Activated CD4-positive, CD25-positive, alpha-beta regulatory T cell treated with anti-CD3 and anti-CD28 coated beads, Interleukin-2, amount 50 U/mL, for 72 hours (primary cell): ENCODE data around the gene PNPLA7.
"Not testable (repeated sequence)": the region's sequence is repeated elsewhere in the genome, so short reads cannot be mapped to it uniquely, and the experiment has no call there.

Experiments used
- DNase-seq: peaks from one replicate; pipeline ENCODE4 v3.0.0; 2021

The PNPLA7 gene

GRCh38 chr9:137536594-137537131 is 13.5 kb downstream of the PNPLA7 start:
- not testable (repeated sequence) for DNase-seq

DNA sequence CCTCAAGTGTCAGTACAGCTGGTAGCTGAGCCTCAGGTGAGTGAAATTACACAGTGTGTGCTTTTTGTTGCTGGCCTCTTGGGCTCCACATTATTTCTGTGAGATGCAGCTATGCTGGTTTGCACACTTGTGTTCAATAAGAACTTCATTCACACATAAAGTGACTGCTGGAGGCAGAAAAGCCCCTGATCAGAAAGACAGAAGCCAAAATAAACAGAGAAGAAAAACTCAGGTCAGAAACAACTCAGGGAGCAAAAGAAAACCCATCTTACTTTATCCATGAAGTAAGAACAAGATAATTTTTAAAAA is 15.1 kb downstream of the PNPLA7 start:
- DNase-seq: no peak

GRCh38 chr9:137534256-137535119 is 15.7 kb downstream of the PNPLA7 start:
- DNase-seq: no peak

- DNase-seq: not testable (repeated sequence)
Observed at GRCh38 chr9:137532891-137533468, 17.2 kb downstream of the PNPLA7 start.

- DNase-seq: no peak
Observed at GRCh38 chr9:137531099-137531765, 19.0 kb downstream of the PNPLA7 start.

- DNase-seq: no peak
Observed at GRCh38 chr9:137530331-137530730, 19.9 kb downstream of the PNPLA7 start.

DNA sequence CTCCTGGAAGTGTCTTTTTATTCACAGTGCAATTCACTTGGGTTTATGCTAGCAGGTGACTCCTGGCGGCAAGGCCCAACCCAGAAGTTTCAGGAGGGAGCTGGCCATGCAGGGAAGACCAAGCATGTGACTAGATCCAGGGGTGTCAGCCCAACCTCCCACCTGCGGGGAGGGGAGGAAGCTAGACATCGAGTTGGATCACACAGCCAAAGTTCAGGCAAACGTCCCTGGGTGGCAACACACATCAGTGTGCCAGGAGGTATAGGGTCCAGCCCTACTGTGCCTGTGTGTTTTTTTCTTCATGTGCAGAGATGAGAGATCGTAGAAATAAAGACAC is 25.3 kb downstream of the PNPLA7 start:
- DNase-seq: no peak

GRCh38 chr9:137524161-137524980 is 25.8 kb downstream of the PNPLA7 start:
- DNase-seq: no peak

DNA sequence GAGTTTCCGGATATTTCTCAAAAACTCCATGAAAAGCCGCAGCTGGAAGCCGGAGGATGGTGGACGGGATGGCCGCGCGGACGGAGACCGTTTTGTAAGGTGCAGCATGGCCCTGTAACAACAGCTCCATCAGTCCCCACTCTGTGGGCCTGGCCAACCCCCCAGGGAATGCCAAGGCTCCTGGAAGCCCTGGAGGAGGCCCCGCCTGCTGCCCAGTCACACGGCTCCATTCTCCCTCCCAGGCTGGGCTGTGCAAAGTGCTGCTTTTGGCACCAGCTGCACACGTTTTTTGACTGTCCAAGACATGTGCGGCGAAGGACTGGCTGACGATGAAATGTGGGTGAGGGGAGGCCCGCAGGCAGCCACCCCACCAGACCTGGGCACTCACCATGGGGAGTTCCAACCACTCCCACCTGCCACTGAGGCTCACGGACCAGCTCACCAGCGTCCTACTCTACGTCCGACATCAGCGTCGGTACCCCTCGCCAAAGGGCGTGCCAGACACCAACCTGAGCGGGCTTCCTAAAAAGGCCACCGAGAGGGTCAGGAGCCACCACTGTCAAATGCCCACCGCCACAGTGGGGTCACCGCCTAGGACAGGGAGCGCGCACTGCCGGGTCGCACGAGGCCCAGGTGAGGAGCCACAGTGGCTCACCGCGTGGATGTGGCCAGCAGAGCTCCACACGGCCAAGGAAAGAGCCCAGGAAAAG is 27.3 kb downstream of the PNPLA7 start:
- DNase-seq: no peak

- no peak for DNase-seq
Observed at GRCh38 chr9:137521405-137521985, 28.7 kb downstream of the PNPLA7 start.

- DNase-seq: no peak
Observed at GRCh38 chr9:137520614-137521404, 29.4 kb downstream of the PNPLA7 start.

DNA sequence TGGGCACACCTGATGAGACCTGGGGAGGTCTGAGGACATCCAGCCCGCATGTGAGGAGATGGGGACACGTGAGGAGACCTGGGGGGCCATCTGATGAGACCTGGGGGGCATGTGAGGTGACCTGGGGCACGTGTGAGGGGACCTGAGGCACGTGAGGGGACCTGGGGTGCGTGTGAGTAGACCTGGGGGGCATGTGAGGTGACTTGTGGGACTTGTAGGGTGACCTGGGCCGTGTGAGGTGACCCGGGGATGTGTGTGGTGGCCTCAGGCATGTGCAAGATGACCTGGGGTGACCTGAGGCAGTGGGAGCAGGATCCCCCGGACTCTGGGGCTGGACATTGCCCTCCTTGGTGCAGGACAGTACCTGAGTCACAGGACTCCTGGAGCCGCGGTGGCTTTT is 30.6 kb downstream of the PNPLA7 start:
- DNase-seq: no peak

GRCh38 chr9:137518661-137519459 is 31.3 kb downstream of the PNPLA7 start:
- not testable (repeated sequence) for DNase-seq

- no peak for DNase-seq
Observed at GRCh38 chr9:137516144-137516917, 33.9 kb downstream of the PNPLA7 start.

GRCh38 chr9:137515338-137515724 is 34.9 kb downstream of the PNPLA7 start:
- DNase-seq: no peak

- no peak for DNase-seq
Observed at GRCh38 chr9:137514691-137515337, 35.4 kb downstream of the PNPLA7 start.

DNA sequence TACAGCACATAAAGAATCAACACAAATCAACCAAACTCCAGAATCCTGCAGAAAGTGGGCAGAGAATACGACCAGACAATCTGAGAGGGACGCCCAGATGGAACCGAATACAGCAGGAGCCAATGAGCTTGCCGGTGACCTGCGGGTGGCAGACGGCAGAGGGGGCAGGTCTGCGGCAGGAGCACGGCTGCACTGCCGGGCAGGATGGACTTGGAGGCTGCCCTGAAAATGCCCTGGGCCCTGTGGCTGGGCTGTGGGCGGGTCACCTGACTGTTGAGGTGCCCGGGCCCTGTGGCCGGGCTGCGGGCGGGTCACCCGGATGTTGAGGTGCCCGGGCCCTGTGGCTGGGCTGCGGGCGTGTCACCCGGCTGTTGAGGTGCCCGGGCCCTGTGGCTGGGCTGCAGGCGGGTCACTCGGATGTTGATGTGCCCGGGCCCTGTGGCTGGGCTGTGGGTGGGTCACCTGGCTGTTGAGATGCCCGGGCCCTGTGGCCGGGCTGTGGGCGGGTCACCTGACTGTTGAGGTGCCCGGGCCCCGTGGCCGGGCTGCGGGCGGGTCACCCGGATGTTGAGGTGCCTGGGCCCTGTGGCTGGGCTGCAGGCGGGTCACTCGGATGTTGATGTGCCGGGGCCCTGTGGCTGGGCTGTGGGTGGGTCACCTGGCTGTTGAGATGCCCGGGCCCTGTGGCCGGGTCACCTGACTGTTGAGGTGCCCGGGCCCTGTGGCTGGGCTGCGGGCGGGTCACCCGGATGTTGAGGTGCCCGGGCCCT is 36.2 kb downstream of the PNPLA7 start:
- DNase-seq: not testable (repeated sequence)

DNA sequence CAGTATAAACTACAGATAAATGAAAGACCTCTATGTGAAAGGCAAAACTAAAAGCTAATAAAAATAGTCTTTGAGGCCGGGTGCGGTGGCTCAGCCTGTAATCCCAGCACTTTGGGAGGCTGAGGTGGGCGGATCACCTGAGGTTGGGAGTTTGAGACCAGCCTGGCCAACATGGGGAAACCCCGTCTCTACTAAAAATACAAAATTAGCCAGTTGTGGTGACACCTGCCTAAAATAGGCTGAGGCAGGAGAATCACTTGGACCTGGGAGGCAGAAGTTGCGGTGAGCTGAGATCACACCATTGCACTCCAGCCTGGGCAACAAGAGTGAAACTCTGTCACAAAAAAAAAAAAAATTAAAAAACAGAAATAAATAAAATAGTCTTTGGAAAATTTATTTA is 37.1 kb downstream of the PNPLA7 start:
- DNase-seq: not testable (repeated sequence)
